K562 (cell line): ENCODE results near the gene TLNRD1. TPM values are rescaled to one million over a fixed set of nuclear protein-coding genes. Genes with fewer than 3 reads are reported as not detected.

Source experiments
- NCOA2 ChIP-seq, 2 experiments: fragments of 450-650 bp; IDR thresholded peaks; 2 replicates each; pipeline ENCODE4 v1.6.1; 2018; ENCODE audit warnings: mild to moderate bottlenecking in 2 of 2, moderate library complexity in 1 of 2; ENCODE audit not compliant: partially characterized antibody in 2 of 2
- SAFB ChIP-seq: fragments of 200-400 bp; formaldehyde crosslinking; IDR thresholded peaks from 2 replicates; pipeline ENCODE4 v1.6.1; 2017; ENCODE audit warnings: low read depth, low read length, borderline replicate concordance
- SETDB1 ChIP-seq: IDR thresholded peaks from one replicate; pipeline ENCODE4 v1.6.1; 2012; ENCODE audit warnings: low read length, control low read depth, inconsistent platforms
- SMAD1 ChIP-seq: fragments of 150-350 bp; IDR thresholded peaks from 2 replicates; pipeline ENCODE4 v1.6.1; 2014; ENCODE audit warnings: low read length, low read depth; ENCODE audit not compliant: partially characterized antibody
- STAG1 ChIP-seq: sonication (generic); formaldehyde crosslinking; IDR thresholded peaks from 2 replicates; pipeline ENCODE4 v1.5.0; 2020; ENCODE audit warnings: missing genetic modification reagents, borderline replicate concordance
- TAF9B ChIP-seq: fragments of 450-650 bp; IDR thresholded peaks from 2 replicates; pipeline ENCODE4 v1.6.1; 2018; ENCODE audit warnings: mild to moderate bottlenecking; ENCODE audit not compliant: partially characterized antibody
- TCF7 ChIP-seq: sonication (generic); IDR thresholded peaks from 2 replicates; pipeline ENCODE4 v1.6.1; 2016; ENCODE audit warnings: antibody characterized with exemption, borderline replicate concordance
- TFAM ChIP-seq: fragments of 250-450 bp; sonication (Bioruptor Pico); conservative IDR thresholded peaks from 2 replicates; pipeline ENCODE4 v1.5.0; 2021; ENCODE audit warnings: mild to moderate bottlenecking, moderate library complexity
- ZBTB1 ChIP-seq: sonication (generic); formaldehyde crosslinking; IDR thresholded peaks from 2 replicates; pipeline ENCODE4 v1.8.1; 2023; ENCODE audit warnings: missing genetic modification reagents, low read depth, mild to moderate bottlenecking, borderline replicate concordance
- ZBTB7A ChIP-seq: IDR thresholded peaks from 2 replicates; pipeline ENCODE4 v1.6.1; 2011; ENCODE audit warnings: low read depth, mild to moderate bottlenecking, low read length, moderate library complexity, borderline replicate concordance; ENCODE audit not compliant: control insufficient read depth
- ZFP36 ChIP-seq: fragments of 150-350 bp; IDR thresholded peaks from 2 replicates; pipeline ENCODE4 v1.6.1; 2018; ENCODE audit warnings: low read length, low read depth; ENCODE audit not compliant: partially characterized antibody
- ZNF174 ChIP-seq: fragments of 250-450 bp; sonication (Bioruptor Pico); IDR thresholded peaks from 2 replicates; pipeline ENCODE4 v1.4.0; 2020; ENCODE audit warnings: mild to moderate bottlenecking
- ZNF551 ChIP-seq: fragments of 250-450 bp; sonication (Bioruptor Pico); IDR thresholded peaks from 2 replicates; pipeline ENCODE4 v1.5.0; 2021; ENCODE audit warnings: mild to moderate bottlenecking, moderate library complexity
- polyA plus RNA-seq, 8 experiments: library from polyadenylated mRNA; depleted of rRNA in 4 of 8; stranded (reverse) in 5 of 8; unstranded in 3 of 8; fragments of >200 nt; fragmentation: Nextera tagmentation in 2 of 8; fragmentation: Illumina TruSeq in 1 of 8; extraction: Ambion mirVana in 2 of 8; extraction: Trizol in 1 of 8; gene quantifications; 2 replicates each; pipeline versions ENCODE4 v1.2.1 to v1.2.3, GENCODE V29; 2011 to 2014; ENCODE audit warnings: inconsistent platforms in 1 of 8, missing spikeins in 1 of 8
- total RNA-seq, 7 experiments: library from RNA; depleted of rRNA in 6 of 7; stranded (reverse); fragments of >200 nt in 6 of 7; fragmentation: Illumina TruSeq in 2 of 7; extraction: Trizol in 2 of 7; gene quantifications; 2 replicates each; pipeline versions ENCODE4 v1.2.1 to v1.2.3, GENCODE V29; 2011 to 2021; ENCODE audit warnings: low replicate concordance in 1 of 7
- TF ChIP-seq, protein P1 (sequence below): fragments of 450-650 bp; IDR thresholded peaks from 2 replicates; pipeline ENCODE4 v1.6.1; 2016; ENCODE audit warnings: borderline replicate concordance
- TF ChIP-seq, protein P2 (sequence below): fragments of 150-350 bp; conservative IDR thresholded peaks from 2 replicates; pipeline ENCODE4 v1.6.1; 2014; ENCODE audit warnings: low read length
- TF ChIP-seq, protein P3 (sequence below): fragments of 450-650 bp; IDR thresholded peaks from 2 replicates; pipeline ENCODE4 v1.7.0; 2016; ENCODE audit warnings: borderline replicate concordance
- TF ChIP-seq, protein P4 (sequence below): fragments of 250-450 bp; sonication (Bioruptor Pico); IDR thresholded peaks from 2 replicates; pipeline ENCODE4 v1.9.0; 2021; ENCODE audit warnings: mild to moderate bottlenecking, inconsistent platforms
- TF ChIP-seq, protein P5 (sequence below): fragments of 250-450 bp; sonication (Bioruptor Pico); IDR thresholded peaks from 2 replicates; pipeline ENCODE4 v1.8.0; 2021; ENCODE audit warnings: moderate library complexity, mild to moderate bottlenecking, inconsistent platforms

TLNRD1 gene
- total and polyA plus RNA-seq, 9 of the 15 experiments (the other 6 are each of a cell fraction or from before 2014, with no cell fraction given), result 1.1 to 33.1 (median 5.7) TPM

DNA sequence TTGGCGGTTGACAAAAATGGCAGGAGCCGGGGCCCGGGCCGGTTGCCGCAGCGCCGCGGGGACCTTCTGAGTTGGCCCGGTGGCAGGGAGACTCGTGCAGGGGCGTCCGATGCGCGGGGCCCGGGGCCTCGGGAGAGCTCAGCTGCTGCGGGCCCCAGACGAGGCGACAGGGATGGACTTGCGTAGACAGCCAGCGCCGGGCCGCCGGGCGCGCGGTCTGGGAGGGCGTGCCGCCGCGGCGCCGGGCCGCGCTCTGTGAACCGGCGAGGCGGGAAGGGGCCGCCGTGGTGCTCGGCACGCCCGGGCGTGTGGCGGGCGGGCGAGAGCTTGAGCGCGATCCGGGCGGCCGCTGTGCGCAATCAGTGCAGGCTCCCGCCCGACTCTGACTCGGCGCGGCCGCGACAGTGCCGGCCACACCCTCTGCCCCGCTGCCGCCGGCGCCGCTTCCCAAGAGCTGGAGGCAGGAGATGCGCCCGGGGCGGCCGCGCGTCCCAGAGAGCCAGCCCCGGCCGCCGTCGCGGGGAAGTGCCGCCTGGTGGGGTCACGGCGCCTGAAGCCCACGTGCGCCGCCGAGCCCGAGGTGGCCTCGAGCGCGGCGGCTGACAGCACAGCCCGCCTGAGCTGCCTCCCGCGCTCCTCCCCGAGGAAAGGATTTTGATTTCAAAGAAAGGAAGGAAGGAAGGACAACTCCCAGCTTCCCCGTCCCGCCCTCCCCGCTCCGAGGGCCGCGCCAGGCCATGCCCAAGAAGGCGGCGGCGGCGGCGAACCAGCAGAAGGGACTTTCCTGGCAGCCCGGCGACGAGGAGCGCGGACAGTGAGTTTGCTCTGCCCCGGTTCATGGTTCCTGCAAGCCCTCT, 657 bp downstream of the TLNRD1 start (continued):
- TF ChIP-seq ZNF174 (CRISPR knock-in tag) (no peak), ZBTB1 (CRISPR knock-in tag) (no peak), SETDB1 (no peak), SAFB (no peak), NCOA2 (IDR thresholded peaks at IDR 0.05; ENCODE audit: partially characterized antibody in 2 of 2) (no peak), TCF7 (no peak), ZBTB7A (no peak; the same call in 1 of the 2 replicates), SMAD1 (no peak), TFAM (CRISPR knock-in tag) (no peak), ZNF551 (CRISPR knock-in tag) (no peak), TAF9B (no peak), ZFP36 (no peak), STAG1 (CRISPR knock-in tag) (no peak)
- TF ChIP-seq, protein P1, sequence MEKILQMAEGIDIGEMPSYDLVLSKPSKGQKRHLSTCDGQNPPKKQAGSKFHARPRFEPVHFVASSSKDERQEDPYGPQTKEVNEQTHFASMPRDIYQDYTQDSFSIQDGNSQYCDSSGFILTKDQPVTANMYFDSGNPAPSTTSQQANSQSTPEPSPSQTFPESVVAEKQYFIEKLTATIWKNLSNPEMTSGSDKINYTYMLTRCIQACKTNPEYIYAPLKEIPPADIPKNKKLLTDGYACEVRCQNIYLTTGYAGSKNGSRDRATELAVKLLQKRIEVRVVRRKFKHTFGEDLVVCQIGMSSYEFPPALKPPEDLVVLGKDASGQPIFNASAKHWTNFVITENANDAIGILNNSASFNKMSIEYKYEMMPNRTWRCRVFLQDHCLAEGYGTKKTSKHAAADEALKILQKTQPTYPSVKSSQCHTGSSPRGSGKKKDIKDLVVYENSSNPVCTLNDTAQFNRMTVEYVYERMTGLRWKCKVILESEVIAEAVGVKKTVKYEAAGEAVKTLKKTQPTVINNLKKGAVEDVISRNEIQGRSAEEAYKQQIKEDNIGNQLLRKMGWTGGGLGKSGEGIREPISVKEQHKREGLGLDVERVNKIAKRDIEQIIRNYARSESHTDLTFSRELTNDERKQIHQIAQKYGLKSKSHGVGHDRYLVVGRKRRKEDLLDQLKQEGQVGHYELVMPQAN, result no peak
- TF ChIP-seq, protein P2, sequence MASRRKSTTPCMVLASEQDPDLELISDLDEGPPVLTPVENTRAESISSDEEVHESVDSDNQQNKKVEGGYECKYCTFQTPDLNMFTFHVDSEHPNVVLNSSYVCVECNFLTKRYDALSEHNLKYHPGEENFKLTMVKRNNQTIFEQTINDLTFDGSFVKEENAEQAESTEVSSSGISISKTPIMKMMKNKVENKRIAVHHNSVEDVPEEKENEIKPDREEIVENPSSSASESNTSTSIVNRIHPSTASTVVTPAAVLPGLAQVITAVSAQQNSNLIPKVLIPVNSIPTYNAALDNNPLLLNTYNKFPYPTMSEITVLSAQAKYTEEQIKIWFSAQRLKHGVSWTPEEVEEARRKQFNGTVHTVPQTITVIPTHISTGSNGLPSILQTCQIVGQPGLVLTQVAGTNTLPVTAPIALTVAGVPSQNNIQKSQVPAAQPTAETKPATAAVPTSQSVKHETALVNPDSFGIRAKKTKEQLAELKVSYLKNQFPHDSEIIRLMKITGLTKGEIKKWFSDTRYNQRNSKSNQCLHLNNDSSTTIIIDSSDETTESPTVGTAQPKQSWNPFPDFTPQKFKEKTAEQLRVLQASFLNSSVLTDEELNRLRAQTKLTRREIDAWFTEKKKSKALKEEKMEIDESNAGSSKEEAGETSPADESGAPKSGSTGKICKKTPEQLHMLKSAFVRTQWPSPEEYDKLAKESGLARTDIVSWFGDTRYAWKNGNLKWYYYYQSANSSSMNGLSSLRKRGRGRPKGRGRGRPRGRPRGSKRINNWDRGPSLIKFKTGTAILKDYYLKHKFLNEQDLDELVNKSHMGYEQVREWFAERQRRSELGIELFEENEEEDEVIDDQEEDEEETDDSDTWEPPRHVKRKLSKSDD, result no peak
- TF ChIP-seq, protein P3, sequence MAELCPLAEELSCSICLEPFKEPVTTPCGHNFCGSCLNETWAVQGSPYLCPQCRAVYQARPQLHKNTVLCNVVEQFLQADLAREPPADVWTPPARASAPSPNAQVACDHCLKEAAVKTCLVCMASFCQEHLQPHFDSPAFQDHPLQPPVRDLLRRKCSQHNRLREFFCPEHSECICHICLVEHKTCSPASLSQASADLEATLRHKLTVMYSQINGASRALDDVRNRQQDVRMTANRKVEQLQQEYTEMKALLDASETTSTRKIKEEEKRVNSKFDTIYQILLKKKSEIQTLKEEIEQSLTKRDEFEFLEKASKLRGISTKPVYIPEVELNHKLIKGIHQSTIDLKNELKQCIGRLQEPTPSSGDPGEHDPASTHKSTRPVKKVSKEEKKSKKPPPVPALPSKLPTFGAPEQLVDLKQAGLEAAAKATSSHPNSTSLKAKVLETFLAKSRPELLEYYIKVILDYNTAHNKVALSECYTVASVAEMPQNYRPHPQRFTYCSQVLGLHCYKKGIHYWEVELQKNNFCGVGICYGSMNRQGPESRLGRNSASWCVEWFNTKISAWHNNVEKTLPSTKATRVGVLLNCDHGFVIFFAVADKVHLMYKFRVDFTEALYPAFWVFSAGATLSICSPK, result no peak
- TF ChIP-seq, protein P4, sequence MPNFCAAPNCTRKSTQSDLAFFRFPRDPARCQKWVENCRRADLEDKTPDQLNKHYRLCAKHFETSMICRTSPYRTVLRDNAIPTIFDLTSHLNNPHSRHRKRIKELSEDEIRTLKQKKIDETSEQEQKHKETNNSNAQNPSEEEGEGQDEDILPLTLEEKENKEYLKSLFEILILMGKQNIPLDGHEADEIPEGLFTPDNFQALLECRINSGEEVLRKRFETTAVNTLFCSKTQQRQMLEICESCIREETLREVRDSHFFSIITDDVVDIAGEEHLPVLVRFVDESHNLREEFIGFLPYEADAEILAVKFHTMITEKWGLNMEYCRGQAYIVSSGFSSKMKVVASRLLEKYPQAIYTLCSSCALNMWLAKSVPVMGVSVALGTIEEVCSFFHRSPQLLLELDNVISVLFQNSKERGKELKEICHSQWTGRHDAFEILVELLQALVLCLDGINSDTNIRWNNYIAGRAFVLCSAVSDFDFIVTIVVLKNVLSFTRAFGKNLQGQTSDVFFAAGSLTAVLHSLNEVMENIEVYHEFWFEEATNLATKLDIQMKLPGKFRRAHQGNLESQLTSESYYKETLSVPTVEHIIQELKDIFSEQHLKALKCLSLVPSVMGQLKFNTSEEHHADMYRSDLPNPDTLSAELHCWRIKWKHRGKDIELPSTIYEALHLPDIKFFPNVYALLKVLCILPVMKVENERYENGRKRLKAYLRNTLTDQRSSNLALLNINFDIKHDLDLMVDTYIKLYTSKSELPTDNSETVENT (CRISPR knock-in tag), result peak; percentile 20; the same call in 1 of the 2 replicates
- TF ChIP-seq, protein P5, sequence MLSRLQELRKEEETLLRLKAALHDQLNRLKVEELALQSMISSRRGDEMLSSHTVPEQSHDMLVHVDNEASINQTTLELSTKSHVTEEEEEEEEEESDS, result no peak
